CD4-positive, alpha-beta T cell treated with Interleukin-6 at 100 ng/mL for 8 hours (primary cell): ENCODE data around the gene TSHZ3.

ENCODE experiments used
- DNase-seq: peaks from one replicate; pipeline ENCODE4 v3.0.0-alpha.2; 2020; ENCODE audit warnings: mixed read lengths, low spot score

TSHZ3 gene

GRCh38 chr19:31354799-31355664 is 5.8 kb upstream of the TSHZ3 start:
- no peak for DNase-seq

GRCh38 chr19:31354316-31354715 is 5.1 kb upstream of the TSHZ3 start:
- no peak for DNase-seq

- DNase-seq, result no peak
Observed at GRCh38 chr19:31353833-31354232, 4.6 kb upstream of the TSHZ3 start.

- no peak for DNase-seq
Observed at GRCh38 chr19:31352782-31353651, 3.8 kb upstream of the TSHZ3 start.

- DNase-seq, result no peak
Observed at GRCh38 chr19:31352296-31352781, 3.1 kb upstream of the TSHZ3 start.

GRCh38 chr19:31351855-31352195 is 2.6 kb upstream of the TSHZ3 start:
- no peak for DNase-seq

GRCh38 chr19:31351056-31351854 is 2.0 kb upstream of the TSHZ3 start:
- DNase-seq, result no peak

GRCh38 chr19:31350693-31351055 is 1.4 kb upstream of the TSHZ3 start:
- DNase-seq, result no peak

GRCh38 chr19:31350033-31350692 is 927 bp upstream of the TSHZ3 start:
- no peak for DNase-seq

GRCh38 chr19:31348481-31349159 is 616 bp downstream of the TSHZ3 start:
- no peak for DNase-seq

GRCh38 chr19:31347828-31348392 is 1.3 kb downstream of the TSHZ3 start:
- DNase-seq, result no peak

- no peak for DNase-seq
Observed at GRCh38 chr19:31347354-31347753, 1.9 kb downstream of the TSHZ3 start.

- DNase-seq, result no peak
Observed at GRCh38 chr19:31346184-31347059, 2.8 kb downstream of the TSHZ3 start.

- no peak for DNase-seq
Observed at GRCh38 chr19:31344403-31344802, 4.8 kb downstream of the TSHZ3 start.

- no peak for DNase-seq
Observed at GRCh38 chr19:31342926-31343325, 6.3 kb downstream of the TSHZ3 start.

GRCh38 chr19:31340042-31341025 is 8.9 kb downstream of the TSHZ3 start:
- DNase-seq, result peak; percentile 64

- DNase-seq, result no peak
Observed at GRCh38 chr19:31339411-31339810, 9.8 kb downstream of the TSHZ3 start.

GRCh38 chr19:31338069-31338776 is 11.0 kb downstream of the TSHZ3 start:
- peak; percentile 28 for DNase-seq
